ENCODE data around the gene FIG4.

GRCh38 chr6:109695468-109695867 lies 4.4 kb downstream of the FIG4 start:
- TF ChIP-seq CTCF (IDR thresholded peaks at IDR 0.05) (no peak), POLR2A (IDR thresholded peaks at IDR 0.05) (no peak)

All from right lobe of liver (tissue), 4 donors.